Measurements from ENCODE around the gene CAPZA2. TPM values are rescaled to one million over a fixed set of nuclear protein-coding genes. Genes with fewer than 3 reads are reported as not detected.

The CAPZA2 gene
- total RNA-seq, 2 experiments from 2014 or later, result 122 to 133 TPM

- ChIA-PET POLR2A (no interaction called here), CTCF (no interaction called here)
- H3K9me3 Mint-ChIP-seq, result no peaks in the 10 kb centered on the region
- intact Hi-C loops (cut with micrococcal nuclease), result no loop called here
- no peak for TF ChIP-seq CTCF (IDR thresholded peaks at IDR 0.05)
- H3K4me1 Mint-ChIP-seq (ENCODE audit: low read depth), result no peaks in the 10 kb centered on the region
- H3K4me3 Mint-ChIP-seq, result no peak overlapping the region
- peaks cover 42% of the 10 kb centered on the region for H3K36me3 Mint-ChIP-seq (ENCODE audit: low read depth)
- H3K27ac Mint-ChIP-seq, result no peak overlapping the region
- H3K27me3 Mint-ChIP-seq, result no peaks in the 10 kb centered on the region
- no peak for ATAC-seq
- no peak for DNase-seq
These were observed 44.0 kb downstream of the CAPZA2 start for GRCh38 chr7:116906391-116906790.

- ATAC-seq (no peak), DNase-seq (no peak)
- ChIA-PET CTCF (interaction anchor here (1.3 kb wide), 1 partner anchor 20 kb away, joined by 3 read pairs; no protein-coding TSS in a partner anchor), POLR2A (interaction anchor here (1.3 kb wide), 1 partner anchor 13 kb away, joined by 3 read pairs; no protein-coding TSS in a partner anchor)
- Mint-ChIP-seq H3K36me3 (ENCODE audit: low read depth) (peaks cover 49% of the 10 kb centered on the region), H3K9me3 (no peaks in the 10 kb centered on the region), H3K4me1 (ENCODE audit: low read depth) (peaks cover 5% of the 10 kb centered on the region), H3K27me3 (no peaks in the 10 kb centered on the region), H3K4me3 (no peak overlapping the region), H3K27ac (no peak overlapping the region)
- intact Hi-C loops (cut with micrococcal nuclease), result no loop called here
- TF ChIP-seq CTCF (IDR thresholded peaks at IDR 0.05), result no peak
These were observed 48.0 kb downstream of the CAPZA2 start for GRCh38 chr7:116910383-116910782.

GRCh38 chr7:116911801-116912200, 49.4 kb downstream of the CAPZA2 start:
- intact Hi-C loops (cut with micrococcal nuclease), result no loop called here
- no peak overlapping the region for H3K4me3 Mint-ChIP-seq
- no peaks in the 10 kb centered on the region for H3K9me3 Mint-ChIP-seq
- no peak overlapping the region for H3K27ac Mint-ChIP-seq
- no peak for TF ChIP-seq CTCF (IDR thresholded peaks at IDR 0.05)
- ATAC-seq (no peak), DNase-seq (no peak)
- H3K4me1 Mint-ChIP-seq (ENCODE audit: low read depth), result peaks cover 5% of the 10 kb centered on the region
- POLR2A ChIA-PET, result interaction anchor here (1.1 kb wide), 1 partner anchor 11 kb away, joined by 3 read pairs; no protein-coding TSS in a partner anchor
- peaks cover 45% of the 10 kb centered on the region for H3K36me3 Mint-ChIP-seq (ENCODE audit: low read depth)
- CTCF ChIA-PET, result interaction anchor here (1.6 kb wide), 1 partner anchor 216 kb away, joined by 4 read pairs; no protein-coding TSS in a partner anchor
- H3K27me3 Mint-ChIP-seq, result no peaks in the 10 kb centered on the region

GRCh38 chr7:116912269-116912909, 50.0 kb downstream of the CAPZA2 start:
- no peak for DNase-seq
- H3K9me3 Mint-ChIP-seq, result no peaks in the 10 kb centered on the region
- intact Hi-C loops (cut with micrococcal nuclease), result no loop called here
- peaks cover 45% of the 10 kb centered on the region for H3K36me3 Mint-ChIP-seq (ENCODE audit: low read depth)
- H3K27ac Mint-ChIP-seq, result no peak overlapping the region
- H3K27me3 Mint-ChIP-seq, result no peaks in the 10 kb centered on the region
- POLR2A ChIA-PET, result interaction anchor here (1.1 kb wide), 1 partner anchor 10 kb away, joined by 3 read pairs; no protein-coding TSS in a partner anchor
- ATAC-seq, result no peak
- H3K4me1 Mint-ChIP-seq (ENCODE audit: low read depth), result peaks cover 5% of the 10 kb centered on the region
- no peak overlapping the region for H3K4me3 Mint-ChIP-seq
- CTCF ChIA-PET, result interaction anchor here (1.6 kb wide), 1 partner anchor 215 kb away, joined by 4 read pairs; no protein-coding TSS in a partner anchor
- TF ChIP-seq CTCF (IDR thresholded peaks at IDR 0.05), result no peak

GRCh38 chr7:116918704-116919103, 56.3 kb downstream of the CAPZA2 start:
- Mint-ChIP-seq H3K27me3 (no peaks in the 10 kb centered on the region), H3K4me3 (no peak overlapping the region), H3K9me3 (no peaks in the 10 kb centered on the region), H3K27ac (no peak overlapping the region), H3K4me1 (ENCODE audit: low read depth) (no peaks in the 10 kb centered on the region), H3K36me3 (ENCODE audit: low read depth) (peaks cover 27% of the 10 kb centered on the region)
- ATAC-seq (no peak), DNase-seq (no peak)
- ChIA-PET CTCF (interaction anchor here (1.1 to 1.8 kb wide), 2 partner anchors 9 to 12 kb away, joined by 3 to 7 read pairs; no protein-coding TSS in a partner anchor), POLR2A (no interaction called here)
- intact Hi-C loops (cut with micrococcal nuclease), result no loop called here
- TF ChIP-seq CTCF (IDR thresholded peaks at IDR 0.05), result no peak

All from activated CD8-positive, alpha-beta T cell treated with anti-CD3 and anti-CD28 coated beads for 36 hours (primary cell).